ENCODE data around the gene WDHD1. TPM values are rescaled to one million over a fixed set of nuclear protein-coding genes. Genes with fewer than 3 reads are reported as not detected.

WDHD1 gene
- total and polyA plus RNA-seq, 2 of the 8 experiments (the other 6 are each of a cell fraction or from before 2014, with no cell fraction given), result 17.8 to 87.9 TPM

DNA sequence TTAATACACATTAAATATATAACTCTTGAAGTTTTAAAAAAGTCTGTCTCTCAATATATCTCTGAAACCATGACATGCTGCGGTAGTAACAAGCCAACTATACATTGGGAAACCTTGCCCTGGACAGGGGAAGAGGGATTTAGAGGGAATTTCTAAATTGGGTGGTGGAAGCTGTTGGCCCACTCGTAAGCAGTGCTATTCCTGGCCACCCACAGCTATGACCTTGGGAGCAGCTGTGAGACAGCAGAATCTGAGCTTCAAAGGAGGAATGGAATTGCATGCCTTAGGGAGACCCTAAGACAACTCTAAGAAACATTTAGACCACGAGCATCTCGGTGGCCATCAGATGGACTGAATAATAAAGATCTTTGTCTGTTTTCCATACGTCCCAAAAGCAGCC, 108.5 kb downstream of the WDHD1 start (continued):
- TF ChIP-seq SUZ12 (IDR thresholded peaks at IDR 0.05; ENCODE audit: low read length) (no peak), EZH2 (IDR thresholded peaks at IDR 0.05; ENCODE audit: low read depth, low read length, severe bottlenecking) (no peak)
- TF ChIP-seq, protein P1, sequence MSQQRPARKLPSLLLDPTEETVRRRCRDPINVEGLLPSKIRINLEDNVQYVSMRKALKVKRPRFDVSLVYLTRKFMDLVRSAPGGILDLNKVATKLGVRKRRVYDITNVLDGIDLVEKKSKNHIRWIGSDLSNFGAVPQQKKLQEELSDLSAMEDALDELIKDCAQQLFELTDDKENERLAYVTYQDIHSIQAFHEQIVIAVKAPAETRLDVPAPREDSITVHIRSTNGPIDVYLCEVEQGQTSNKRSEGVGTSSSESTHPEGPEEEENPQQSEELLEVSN (IDR thresholded peaks at IDR 0.05), result no peak

Data from H1 (cell line).